GM19452 (cell line): ENCODE data around the gene FERMT3.
"Not testable (repeated sequence)": the region's sequence is repeated elsewhere in the genome, so short reads cannot be mapped to it uniquely, and the experiment has no call there.

Experiments used
- ATAC-seq: cut with Tn5 transposase; IDR thresholded peaks from one replicate; pipeline ENCODE4 v1.9.1; 2021; ENCODE audit not compliant: unreplicated experiment

Gene FERMT3

GRCh38 chr11:64233913-64234586, 27.5 kb downstream of the FERMT3 start, which contains the start of gene VEGFB:
VEGFB (plus strand) TSS chr11:64234584; CDS start chr11:64234834, 250 bp downstream.
- ATAC-seq = no peak

- ATAC-seq = no peak
These were observed 28.3 kb downstream of the FERMT3 start for GRCh38 chr11:64234647-64235379.

- ATAC-seq = no peak
These were observed 29.1 kb downstream of the FERMT3 start for GRCh38 chr11:64235437-64236161.

GRCh38 chr11:64237484-64237951, 31.0 kb downstream of the FERMT3 start:
- ATAC-seq = no peak

GRCh38 chr11:64238076-64238475, 31.6 kb downstream of the FERMT3 start:
- ATAC-seq = no peak

- no peak for ATAC-seq
These were observed 32.5 kb downstream of the FERMT3 start for GRCh38 chr11:64238999-64239398.

- ATAC-seq = no peak
These were observed 33.3 kb downstream of the FERMT3 start for GRCh38 chr11:64239662-64240434.

GRCh38 chr11:64240435-64241240, 34.1 kb downstream of the FERMT3 start, which contains the start of gene FKBP2:
FKBP2 (plus strand) TSS chr11:64241095; CDS start chr11:64242388, 1,293 bp downstream.
- peak; percentile 53 for ATAC-seq

- no peak for ATAC-seq
These were observed 34.6 kb downstream of the FERMT3 start for GRCh38 chr11:64241241-64241490.

- ATAC-seq = peak; percentile 52
These were observed 35.2 kb downstream of the FERMT3 start for GRCh38 chr11:64241491-64242374.

- ATAC-seq = no peak
These were observed 36.8 kb downstream of the FERMT3 start for GRCh38 chr11:64243236-64243854.

GRCh38 chr11:64244107-64244506, 37.6 kb downstream of the FERMT3 start:
- no peak for ATAC-seq

- ATAC-seq = no peak
These were observed 38.4 kb downstream of the FERMT3 start for GRCh38 chr11:64244966-64245365.

GRCh38 chr11:64245401-64245796, 38.9 kb downstream of the FERMT3 start:
- ATAC-seq = no peak

- no peak for ATAC-seq
These were observed 39.5 kb downstream of the FERMT3 start for GRCh38 chr11:64245797-64246620.

GRCh38 chr11:64246621-64246870, 40.0 kb downstream of the FERMT3 start:
- ATAC-seq = not testable (repeated sequence)

- no peak for ATAC-seq
These were observed 40.6 kb downstream of the FERMT3 start, which contains the start of gene PPP1R14B for GRCh38 chr11:64246871-64247728. PPP1R14B (minus strand) TSS chr11:64246943; CDS start chr11:64246673, 270 bp downstream.
